ENCODE data around the gene UFD1. TPM values are rescaled to one million over a fixed set of nuclear protein-coding genes. Genes with fewer than 3 reads are reported as not detected.

UFD1 gene
- polyA plus RNA-seq, 1 experiment, result 135 TPM

DNA sequence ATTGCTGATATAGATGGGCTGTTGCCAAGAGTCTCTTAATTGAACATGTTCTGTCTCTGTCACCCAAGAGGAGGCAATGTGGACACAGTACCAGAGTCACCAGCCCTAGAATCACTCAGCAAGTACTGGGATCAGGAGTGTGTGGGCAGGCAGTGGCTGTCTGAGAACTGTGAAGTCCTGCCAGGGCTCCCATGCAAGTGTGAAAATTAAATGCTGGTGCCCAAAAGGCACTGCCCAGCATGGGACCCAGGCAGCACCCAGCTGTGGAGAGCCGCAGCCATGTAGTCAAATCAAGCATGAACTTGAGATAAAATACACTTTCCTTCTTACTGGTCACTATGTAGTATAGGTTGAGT is 67.3 kb downstream of the UFD1 start:
- no peak for DNase-seq (ENCODE audit: low read depth)
- Histone ChIP-seq H3K27me3 (ENCODE audit: control insufficient read depth, insufficient read depth, low read length) (no peaks in the 10 kb centered on the region), H3K4me3 (ENCODE audit: low read depth, low read length) (no peak overlapping the region), H3K36me3 (ENCODE audit: control insufficient read depth, insufficient read depth, low read length) (peaks cover 6% of the 10 kb centered on the region)
- ChIA-PET POLR2A (no interaction called here), CTCF (interaction anchor here (0.9 kb wide), 1 partner anchor 267 kb away, joined by 3 read pairs; the partner anchor contains the start of gene ESS2)
- TF ChIP-seq, protein P1, sequence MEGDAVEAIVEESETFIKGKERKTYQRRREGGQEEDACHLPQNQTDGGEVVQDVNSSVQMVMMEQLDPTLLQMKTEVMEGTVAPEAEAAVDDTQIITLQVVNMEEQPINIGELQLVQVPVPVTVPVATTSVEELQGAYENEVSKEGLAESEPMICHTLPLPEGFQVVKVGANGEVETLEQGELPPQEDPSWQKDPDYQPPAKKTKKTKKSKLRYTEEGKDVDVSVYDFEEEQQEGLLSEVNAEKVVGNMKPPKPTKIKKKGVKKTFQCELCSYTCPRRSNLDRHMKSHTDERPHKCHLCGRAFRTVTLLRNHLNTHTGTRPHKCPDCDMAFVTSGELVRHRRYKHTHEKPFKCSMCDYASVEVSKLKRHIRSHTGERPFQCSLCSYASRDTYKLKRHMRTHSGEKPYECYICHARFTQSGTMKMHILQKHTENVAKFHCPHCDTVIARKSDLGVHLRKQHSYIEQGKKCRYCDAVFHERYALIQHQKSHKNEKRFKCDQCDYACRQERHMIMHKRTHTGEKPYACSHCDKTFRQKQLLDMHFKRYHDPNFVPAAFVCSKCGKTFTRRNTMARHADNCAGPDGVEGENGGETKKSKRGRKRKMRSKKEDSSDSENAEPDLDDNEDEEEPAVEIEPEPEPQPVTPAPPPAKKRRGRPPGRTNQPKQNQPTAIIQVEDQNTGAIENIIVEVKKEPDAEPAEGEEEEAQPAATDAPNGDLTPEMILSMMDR (IDR thresholded peaks at IDR 0.05; ENCODE audit: insufficient read depth, low read depth, low read length), result no peak

DNA sequence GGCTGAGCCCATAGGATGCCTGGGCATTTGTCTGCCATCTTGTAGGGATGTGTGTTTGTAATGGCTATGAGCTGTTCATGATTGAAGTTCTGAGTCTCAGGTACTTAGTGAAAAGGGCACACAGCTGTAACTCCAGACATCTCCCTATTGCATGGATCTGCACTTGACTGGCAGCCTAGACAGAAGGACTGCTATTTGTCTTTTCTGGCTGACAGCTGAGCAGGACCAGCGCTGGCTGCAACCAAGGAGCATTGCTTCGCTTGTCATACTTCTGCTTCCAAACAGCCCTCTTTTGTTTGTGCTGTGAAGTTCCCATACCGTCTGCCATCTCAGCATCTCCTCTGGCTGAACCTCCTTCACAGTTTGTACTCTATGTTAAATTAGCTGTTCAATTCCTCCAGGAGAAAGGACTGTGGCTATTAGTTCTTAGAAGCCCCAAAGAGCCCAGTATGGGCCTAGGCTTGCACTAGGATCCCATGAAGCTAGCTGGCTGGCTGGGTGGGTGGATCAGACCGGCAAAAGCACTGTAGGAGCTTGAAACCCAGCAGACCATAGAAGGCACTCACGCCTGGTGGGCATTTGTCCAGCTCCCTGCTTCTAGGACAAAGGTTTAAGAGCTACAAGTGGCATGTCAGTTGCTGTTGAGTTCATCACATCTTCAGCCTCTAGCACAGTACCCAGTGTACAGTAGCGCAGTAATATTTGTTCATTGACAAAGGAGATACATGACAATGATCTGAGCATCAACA is 67.9 kb downstream of the UFD1 start:
- Histone ChIP-seq H3K27me3 (ENCODE audit: control insufficient read depth, insufficient read depth, low read length) (no peaks in the 10 kb centered on the region), H3K36me3 (ENCODE audit: control insufficient read depth, insufficient read depth, low read length) (peaks cover 8% of the 10 kb centered on the region), H3K4me3 (ENCODE audit: low read depth, low read length) (no peak overlapping the region)
- no peak for DNase-seq (ENCODE audit: low read depth)
- ChIA-PET CTCF (interaction anchor here (0.9 kb wide), 1 partner anchor 267 kb away, joined by 3 read pairs; the partner anchor contains the start of gene ESS2), POLR2A (no interaction called here)
- TF ChIP-seq, protein P1 (IDR thresholded peaks at IDR 0.05; ENCODE audit: insufficient read depth, low read depth, low read length), result no peak

DNA sequence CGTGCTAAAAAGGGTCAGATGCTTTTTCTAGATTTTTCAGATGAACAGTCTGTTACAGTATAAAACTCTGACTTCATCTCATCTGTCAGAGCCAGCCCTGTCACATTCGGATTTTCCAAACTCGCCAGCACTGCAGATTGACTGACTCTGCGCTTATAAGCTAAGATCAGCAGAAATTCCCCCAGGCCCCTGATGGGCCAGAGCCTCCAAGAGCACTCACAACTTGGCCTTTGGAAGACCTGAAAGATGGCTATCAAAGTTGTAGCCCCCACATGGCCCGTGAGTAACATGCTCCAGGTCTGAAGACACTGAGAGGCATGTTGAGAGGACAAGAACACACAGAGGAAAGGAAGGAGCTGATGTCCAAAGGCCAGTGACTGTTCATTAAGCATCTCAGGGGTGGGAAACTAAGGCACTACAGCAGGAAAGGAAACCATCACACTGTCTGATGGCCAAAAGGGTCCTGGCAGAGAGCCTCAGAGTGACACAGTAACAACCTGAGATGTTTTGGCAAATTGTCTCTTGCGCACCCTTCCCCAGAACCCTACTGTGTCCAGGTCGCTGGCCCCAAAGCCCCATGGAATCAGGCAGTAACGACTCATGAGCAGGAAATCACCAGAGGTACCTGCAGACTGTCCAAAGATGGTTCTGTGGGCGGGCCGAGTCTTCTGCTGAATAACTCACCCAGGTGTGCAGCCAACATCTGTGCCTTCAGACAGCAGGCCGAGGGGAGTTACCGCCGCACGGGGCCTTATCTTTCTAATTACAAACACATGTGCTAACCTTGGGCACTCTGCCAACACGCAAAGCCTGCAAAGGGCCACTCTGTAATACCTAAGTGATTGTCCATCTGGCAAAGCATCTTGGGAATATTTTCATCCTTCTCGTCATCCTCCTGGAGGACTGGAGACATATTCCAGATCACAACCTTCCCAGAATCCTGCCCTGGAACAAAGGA is 71.1 kb downstream of the UFD1 start:
- no peak overlapping the region for H3K4me3 ChIP-seq (ENCODE audit: low read depth, low read length)
- H3K27me3 ChIP-seq (ENCODE audit: control insufficient read depth, insufficient read depth, low read length), result no peaks in the 10 kb centered on the region
- ChIA-PET POLR2A (no interaction called here), CTCF (interaction anchor here (1.0 to 1.1 kb wide), 2 partner anchors 222 to 228 kb away, joined by 3 to 4 read pairs; no protein-coding TSS in a partner anchor)
- TF ChIP-seq, protein P1 (IDR thresholded peaks at IDR 0.05; ENCODE audit: insufficient read depth, low read depth, low read length), result no peak
- DNase-seq (ENCODE audit: low read depth), result no peak
- peaks cover 11% of the 10 kb centered on the region for H3K36me3 ChIP-seq (ENCODE audit: control insufficient read depth, insufficient read depth, low read length)

DNA sequence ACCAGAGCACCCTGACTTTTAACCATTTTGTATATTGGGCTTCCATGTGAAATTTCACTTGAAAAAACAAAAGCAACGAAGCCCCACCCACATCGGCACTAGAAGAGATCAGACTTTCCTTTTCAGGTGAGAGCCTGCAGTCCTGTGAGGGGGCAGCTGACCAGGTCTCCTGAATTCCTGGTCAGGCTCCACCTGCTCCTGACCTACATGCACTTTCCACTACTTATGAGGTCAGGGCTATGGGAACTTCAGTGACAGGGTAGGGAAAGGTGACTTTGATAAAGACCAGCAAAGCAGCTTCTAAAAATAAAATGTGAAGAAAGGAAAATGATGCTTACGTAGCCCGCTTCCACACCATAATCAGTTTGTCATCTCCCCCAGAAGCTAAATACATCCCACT is 72.1 kb downstream of the UFD1 start:
- Histone ChIP-seq H3K27me3 (ENCODE audit: control insufficient read depth, insufficient read depth, low read length) (no peaks in the 10 kb centered on the region), H3K4me3 (ENCODE audit: low read depth, low read length) (no peak overlapping the region), H3K36me3 (ENCODE audit: control insufficient read depth, insufficient read depth, low read length) (peaks cover 11% of the 10 kb centered on the region)
- CTCF ChIA-PET, result interaction anchor here (1.1 kb wide), 1 partner anchor 223 kb away, joined by 4 read pairs; no protein-coding TSS in a partner anchor
- TF ChIP-seq, protein P1 (IDR thresholded peaks at IDR 0.05; ENCODE audit: insufficient read depth, low read depth, low read length), result no peak
- POLR2A ChIA-PET, result no interaction called here
- DNase-seq (ENCODE audit: low read depth), result no peak

DNA sequence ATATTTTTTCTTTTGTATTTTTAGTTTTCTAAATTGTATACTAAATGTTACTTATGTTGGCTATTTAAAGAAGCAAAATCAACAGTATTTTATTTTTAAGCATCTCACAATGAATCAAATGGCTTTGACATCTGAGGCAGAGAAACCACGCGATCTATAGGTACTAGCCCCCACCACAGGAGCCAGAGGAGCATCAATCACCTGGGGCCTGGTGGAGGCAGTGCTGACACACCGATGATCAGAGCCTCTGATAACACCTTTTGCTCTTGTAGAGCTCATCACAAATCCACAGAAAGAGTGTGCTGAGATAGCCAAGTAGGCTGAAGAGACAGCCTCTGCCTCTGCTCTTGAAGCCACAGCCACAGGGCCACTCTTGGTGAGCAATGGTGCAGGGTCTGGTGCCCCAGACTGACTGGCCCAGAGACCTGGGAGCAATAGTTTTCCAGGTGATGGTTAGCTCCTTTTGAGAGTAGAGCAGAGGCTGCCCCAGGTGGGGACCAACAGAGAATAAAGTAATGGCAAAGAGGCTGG is 72.6 kb downstream of the UFD1 start:
- Histone ChIP-seq H3K36me3 (ENCODE audit: control insufficient read depth, insufficient read depth, low read length) (peaks cover 11% of the 10 kb centered on the region), H3K27me3 (ENCODE audit: control insufficient read depth, insufficient read depth, low read length) (no peaks in the 10 kb centered on the region), H3K4me3 (ENCODE audit: low read depth, low read length) (no peak overlapping the region)
- no peak for DNase-seq (ENCODE audit: low read depth)
- TF ChIP-seq, protein P1 (IDR thresholded peaks at IDR 0.05; ENCODE audit: insufficient read depth, low read depth, low read length), result no peak
- CTCF ChIA-PET, result interaction anchor here (1.1 to 1.6 kb wide), 2 partner anchors 13 to 223 kb away, joined by 4 to 5 read pairs; no protein-coding TSS in a partner anchor
- POLR2A ChIA-PET, result no interaction called here
